ENCODE measurements around the gene TSPAN6. TPM values are rescaled to one million over a fixed set of nuclear protein-coding genes. Genes with fewer than 3 reads are reported as not detected.
A peak's percentile ranks its signal among the peaks of the same experiment; 100 is the strongest.

TSPAN6 gene
- total and polyA plus RNA-seq, 8 donors = 9.5 to 57.1 (median 19.8) TPM; not detected in 1

GRCh38 chrX:100623001-100623400 is 13.6 kb downstream of the TSPAN6 start:
- Histone ChIP-seq H3K27me3 (no peaks in the 10 kb centered on the region), H3K9me3 (no peaks in the 10 kb centered on the region), H3K4me1 (no peaks in the 10 kb centered on the region), H3K4me3 (no peak overlapping the region), H3K27ac (no peak overlapping the region), H3K36me3 (no peaks in the 10 kb centered on the region)
- TF ChIP-seq, protein P1, sequence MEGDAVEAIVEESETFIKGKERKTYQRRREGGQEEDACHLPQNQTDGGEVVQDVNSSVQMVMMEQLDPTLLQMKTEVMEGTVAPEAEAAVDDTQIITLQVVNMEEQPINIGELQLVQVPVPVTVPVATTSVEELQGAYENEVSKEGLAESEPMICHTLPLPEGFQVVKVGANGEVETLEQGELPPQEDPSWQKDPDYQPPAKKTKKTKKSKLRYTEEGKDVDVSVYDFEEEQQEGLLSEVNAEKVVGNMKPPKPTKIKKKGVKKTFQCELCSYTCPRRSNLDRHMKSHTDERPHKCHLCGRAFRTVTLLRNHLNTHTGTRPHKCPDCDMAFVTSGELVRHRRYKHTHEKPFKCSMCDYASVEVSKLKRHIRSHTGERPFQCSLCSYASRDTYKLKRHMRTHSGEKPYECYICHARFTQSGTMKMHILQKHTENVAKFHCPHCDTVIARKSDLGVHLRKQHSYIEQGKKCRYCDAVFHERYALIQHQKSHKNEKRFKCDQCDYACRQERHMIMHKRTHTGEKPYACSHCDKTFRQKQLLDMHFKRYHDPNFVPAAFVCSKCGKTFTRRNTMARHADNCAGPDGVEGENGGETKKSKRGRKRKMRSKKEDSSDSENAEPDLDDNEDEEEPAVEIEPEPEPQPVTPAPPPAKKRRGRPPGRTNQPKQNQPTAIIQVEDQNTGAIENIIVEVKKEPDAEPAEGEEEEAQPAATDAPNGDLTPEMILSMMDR (IDR thresholded peaks at IDR 0.05) = no peak
- no peak for TF ChIP-seq POLR2AphosphoS5 (IDR thresholded peaks at IDR 0.05)
- DNase-seq = no peak
- intact Hi-C loops (cut with DNase I; ENCODE audit: low total_unique reads) = no loop called here
- WGBS, 5 donors = 72 to 83% (median 74%) methylated on average over 4 of the region's 4 CpGs

DNA sequence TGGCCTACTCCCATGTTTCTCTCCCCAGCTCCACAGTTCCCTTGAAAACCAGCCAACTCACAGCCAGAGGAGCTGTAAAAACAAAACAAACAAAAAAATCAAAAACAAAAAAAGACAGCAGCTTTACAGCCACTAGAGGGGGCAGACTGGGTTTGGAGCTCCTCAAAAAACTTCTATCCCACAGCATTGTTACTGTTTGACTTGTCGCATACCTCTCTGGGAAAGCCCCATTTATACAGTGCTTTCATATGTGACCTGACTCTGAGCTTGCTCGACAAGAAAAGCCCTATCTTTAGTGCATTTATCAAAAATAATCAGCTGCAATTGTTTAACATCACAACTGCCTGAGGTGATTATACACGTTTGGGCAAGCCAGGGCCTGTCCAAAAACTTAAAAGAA is 21.6 kb downstream of the TSPAN6 start:
- 5 to 15% (median 6%) methylated on average over 3 of the region's 3 CpGs for WGBS, 5 donors
- TF ChIP-seq POLR2AphosphoS5 (IDR thresholded peaks at IDR 0.05) = no peak
- TF ChIP-seq, protein P1 (IDR thresholded peaks at IDR 0.05) = peak in 1 of 7 experiments; percentile 20
- DNase-seq = peak in 1 of 2 donors; percentile 68
- H3K27me3 ChIP-seq = peaks cover 0 to 13% (median 0%) of the 10 kb centered on the region in 3 donors
- H3K4me3 ChIP-seq = no peak overlapping the region
- no peaks in the 10 kb centered on the region for H3K9me3 ChIP-seq
- no peaks in the 10 kb centered on the region for H3K36me3 ChIP-seq
- intact Hi-C loops (cut with DNase I; ENCODE audit: low total_unique reads) = no loop called here
- no peaks in the 10 kb centered on the region for H3K4me1 ChIP-seq
- no peak overlapping the region for H3K27ac ChIP-seq

GRCh38 chrX:100611951-100612350 is 24.7 kb downstream of the TSPAN6 start:
- TF ChIP-seq POLR2AphosphoS5 (IDR thresholded peaks at IDR 0.05) (no peak), POLR2A (IDR thresholded peaks at IDR 0.05) (no peak)
- TF ChIP-seq, protein P1 (IDR thresholded peaks at IDR 0.05) = no peak
- Histone ChIP-seq H3K27ac (no peak overlapping the region), H3K9me3 (no peaks in the 10 kb centered on the region), H3K36me3 (no peaks in the 10 kb centered on the region), H3K4me3 (no peak overlapping the region), H3K4me1 (no peaks in the 10 kb centered on the region), H3K27me3 (peaks cover 0 to 13% (median 0%) of the 10 kb centered on the region in 3 donors)
- WGBS, 5 donors = 71 to 80% (median 77%) methylated on average over 5 of the region's 5 CpGs
- DNase-seq = no peak
- intact Hi-C loops (cut with DNase I; ENCODE audit: low total_unique reads) = no loop called here

DNA sequence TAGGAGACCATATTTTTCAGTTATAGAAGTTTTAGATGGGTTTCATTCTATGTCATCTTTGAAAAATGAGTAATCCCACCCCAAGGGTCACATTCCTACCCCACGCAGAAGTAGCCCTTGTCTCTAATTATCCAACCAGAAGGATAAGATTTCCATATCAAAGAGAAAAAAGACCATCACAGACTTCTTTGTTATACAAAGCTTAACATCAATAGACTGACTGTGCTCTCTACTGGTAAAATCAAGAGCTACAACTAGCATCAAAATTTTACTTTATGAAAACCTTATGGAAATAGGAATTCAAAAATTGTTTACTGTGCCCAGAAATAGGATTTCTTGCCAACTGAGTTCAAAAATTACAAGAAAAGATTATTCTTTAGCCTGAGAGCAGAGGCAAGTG is 27.0 kb downstream of the TSPAN6 start:
- H3K27me3 ChIP-seq = peaks cover 0 to 4% (median 0%) of the 10 kb centered on the region in 3 donors
- no peak for DNase-seq
- H3K36me3 ChIP-seq = no peaks in the 10 kb centered on the region
- H3K9me3 ChIP-seq = no peaks in the 10 kb centered on the region
- no peaks in the 10 kb centered on the region for H3K4me1 ChIP-seq
- no peak overlapping the region for H3K4me3 ChIP-seq
- TF ChIP-seq POLR2A (IDR thresholded peaks at IDR 0.05) (no peak), POLR2AphosphoS5 (IDR thresholded peaks at IDR 0.05) (no peak), EP300 (IDR thresholded peaks at IDR 0.05) (no peak)
- TF ChIP-seq, protein P1 (IDR thresholded peaks at IDR 0.05) = no peak
- H3K27ac ChIP-seq = no peak overlapping the region
- intact Hi-C loops (cut with DNase I; ENCODE audit: low total_unique reads) = no loop called here
- WGBS, 5 donors = 3 to 22% (median 8%) methylated on average over 1 of the region's 1 CpG
